Nephron progenitor cell (in vitro differentiated cells): ENCODE data around the gene INPP5A.
"Not testable (repeated sequence)": the region's sequence is repeated elsewhere in the genome, so short reads cannot be mapped to it uniquely, and the experiment has no call there.

Experiments
- DNase-seq: peaks from one replicate; pipeline ENCODE4 v3.0.0; 2021
- H3K27ac Mint-ChIP-seq: 2 replicates; pipeline ENCODE4 v1.8.0; 2021; ENCODE audit warnings: mild to moderate bottlenecking, moderate library complexity, mixed read lengths
- H3K27me3 Mint-ChIP-seq: 2 replicates; pipeline ENCODE4 v1.8.0; 2021; ENCODE audit warnings: mild to moderate bottlenecking, low read depth, mixed read lengths; ENCODE audit not compliant: poor library complexity
- H3K36me3 Mint-ChIP-seq: 2 replicates; pipeline ENCODE4 v1.8.0; 2021; ENCODE audit warnings: low read depth, mixed read lengths
- H3K4me1 Mint-ChIP-seq: 2 replicates; pipeline ENCODE4 v1.8.0; 2021; ENCODE audit warnings: mixed read lengths
- H3K4me3 Mint-ChIP-seq: 2 replicates; pipeline ENCODE4 v1.8.0; 2021; ENCODE audit warnings: mild to moderate bottlenecking, moderate library complexity, mixed read lengths
- H3K9me3 Mint-ChIP-seq: 2 replicates; pipeline ENCODE4 v1.8.0; 2021; ENCODE audit warnings: mild to moderate bottlenecking, moderate library complexity, mixed read lengths
- TF ChIP-seq, protein P1 (sequence below): fragments of 200-600 bp; sonication (generic); IDR thresholded peaks from 2 replicates; pipeline ENCODE4 v1.5.0; 2021; ENCODE audit warnings: antibody characterized with exemption

INPP5A gene

DNA sequence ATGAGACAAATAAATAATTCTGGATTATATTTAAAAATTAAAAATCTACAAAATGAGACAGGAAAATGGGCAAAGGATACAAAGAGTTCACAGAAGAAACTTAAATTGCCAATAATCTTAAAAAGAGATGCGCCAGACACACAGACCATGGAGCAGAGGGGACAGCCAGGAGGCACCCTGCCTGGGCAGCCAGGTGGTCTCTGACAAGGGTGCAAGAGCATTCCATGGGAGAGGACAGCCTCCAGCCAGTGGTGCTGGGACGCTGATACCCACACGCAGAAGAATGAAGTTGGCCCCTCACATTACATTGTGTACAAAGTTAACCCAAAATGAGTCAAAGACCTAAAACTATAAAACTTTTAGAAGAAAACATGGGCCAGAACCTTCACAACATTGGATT lies 142.1 kb downstream of the INPP5A start:
- Mint-ChIP-seq H3K27me3 (peaks cover 4% of the 10 kb centered on the region), H3K4me3 (no peak overlapping the region), H3K36me3 (peaks cover 32% of the 10 kb centered on the region), H3K27ac (no peak overlapping the region), H3K9me3 (peaks cover 22% of the 10 kb centered on the region), H3K4me1 (peaks cover 7% of the 10 kb centered on the region)
- no peak for DNase-seq
- TF ChIP-seq, protein P1, sequence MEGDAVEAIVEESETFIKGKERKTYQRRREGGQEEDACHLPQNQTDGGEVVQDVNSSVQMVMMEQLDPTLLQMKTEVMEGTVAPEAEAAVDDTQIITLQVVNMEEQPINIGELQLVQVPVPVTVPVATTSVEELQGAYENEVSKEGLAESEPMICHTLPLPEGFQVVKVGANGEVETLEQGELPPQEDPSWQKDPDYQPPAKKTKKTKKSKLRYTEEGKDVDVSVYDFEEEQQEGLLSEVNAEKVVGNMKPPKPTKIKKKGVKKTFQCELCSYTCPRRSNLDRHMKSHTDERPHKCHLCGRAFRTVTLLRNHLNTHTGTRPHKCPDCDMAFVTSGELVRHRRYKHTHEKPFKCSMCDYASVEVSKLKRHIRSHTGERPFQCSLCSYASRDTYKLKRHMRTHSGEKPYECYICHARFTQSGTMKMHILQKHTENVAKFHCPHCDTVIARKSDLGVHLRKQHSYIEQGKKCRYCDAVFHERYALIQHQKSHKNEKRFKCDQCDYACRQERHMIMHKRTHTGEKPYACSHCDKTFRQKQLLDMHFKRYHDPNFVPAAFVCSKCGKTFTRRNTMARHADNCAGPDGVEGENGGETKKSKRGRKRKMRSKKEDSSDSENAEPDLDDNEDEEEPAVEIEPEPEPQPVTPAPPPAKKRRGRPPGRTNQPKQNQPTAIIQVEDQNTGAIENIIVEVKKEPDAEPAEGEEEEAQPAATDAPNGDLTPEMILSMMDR = no peak

DNA sequence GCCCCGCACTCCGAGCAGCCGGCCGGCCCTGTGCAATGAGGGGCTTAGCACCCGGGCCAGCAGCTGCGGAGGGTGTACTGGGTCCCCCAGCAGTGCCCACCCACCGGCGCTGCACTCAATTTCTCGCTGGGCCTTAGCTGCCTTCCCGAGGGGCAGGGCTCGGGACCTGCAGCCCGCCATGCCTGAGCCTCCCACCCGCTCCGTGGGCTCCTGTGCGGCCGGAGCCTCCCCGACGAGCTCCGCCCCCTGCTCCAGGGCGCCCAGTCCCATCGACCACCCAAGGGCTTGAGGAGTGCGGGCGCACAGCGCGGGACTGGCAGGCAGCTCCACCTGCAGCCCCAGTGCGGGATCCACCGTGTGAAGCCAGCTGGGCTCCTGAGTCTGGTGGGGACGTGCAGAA lies 143.2 kb downstream of the INPP5A start:
- H3K36me3 Mint-ChIP-seq = peaks cover 32% of the 10 kb centered on the region
- not testable (repeated sequence) for DNase-seq, H3K4me3 Mint-ChIP-seq, H3K27me3 Mint-ChIP-seq, H3K27ac Mint-ChIP-seq
- H3K9me3 Mint-ChIP-seq = peaks cover 22% of the 10 kb centered on the region
- peaks cover 18% of the 10 kb centered on the region for H3K4me1 Mint-ChIP-seq

DNA sequence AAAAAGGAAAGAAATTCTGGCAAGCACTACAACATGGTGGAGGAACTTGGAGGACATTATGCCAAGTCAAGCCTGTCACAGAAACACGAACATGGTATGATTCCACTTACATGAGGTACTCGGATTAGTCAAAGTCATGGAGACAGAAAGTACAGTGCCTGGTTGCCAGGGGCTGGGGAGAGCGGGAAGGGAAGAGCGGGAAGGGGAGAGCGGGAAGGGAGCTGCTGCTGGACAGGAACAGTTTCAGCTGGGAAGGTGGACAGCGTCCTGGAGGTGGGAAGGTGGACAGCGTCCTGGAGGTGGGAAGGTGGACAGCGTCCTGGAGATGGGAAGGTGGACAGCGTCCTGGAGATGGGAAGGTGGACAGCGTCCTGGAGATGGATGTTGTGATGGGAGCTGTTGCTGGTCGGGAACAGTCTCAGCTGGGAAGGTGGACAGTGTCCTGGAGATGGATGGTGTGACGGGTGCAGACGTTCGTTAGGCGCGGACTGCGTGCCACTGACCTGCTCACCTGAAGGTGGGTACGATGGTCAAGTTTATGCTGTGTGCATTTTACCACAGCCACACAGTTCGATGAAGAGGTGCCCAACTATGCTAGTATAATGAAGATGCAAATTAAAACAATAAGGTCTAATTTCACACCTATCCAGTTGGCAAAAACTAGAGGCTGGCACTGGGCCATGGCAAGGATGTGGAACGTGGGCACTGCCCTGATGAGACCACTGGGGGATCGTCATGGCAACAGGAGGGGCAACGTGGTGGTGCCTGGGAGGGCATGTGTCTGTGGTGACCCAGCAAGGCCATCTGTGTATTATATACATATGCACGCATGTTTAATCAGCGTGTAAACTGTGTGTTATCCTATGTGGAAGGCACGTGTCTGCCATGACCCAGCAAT lies 144.5 kb downstream of the INPP5A start:
- peaks cover 18% of the 10 kb centered on the region for H3K4me1 Mint-ChIP-seq
- H3K36me3 Mint-ChIP-seq = peaks cover 32% of the 10 kb centered on the region
- H3K4me3 Mint-ChIP-seq = no peak overlapping the region
- no peak for DNase-seq
- H3K27me3 Mint-ChIP-seq = no peaks in the 10 kb centered on the region
- peaks cover 22% of the 10 kb centered on the region for H3K9me3 Mint-ChIP-seq
- TF ChIP-seq, protein P1 = no peak
- peak overlapping the region; percentile 4 for H3K27ac Mint-ChIP-seq

DNA sequence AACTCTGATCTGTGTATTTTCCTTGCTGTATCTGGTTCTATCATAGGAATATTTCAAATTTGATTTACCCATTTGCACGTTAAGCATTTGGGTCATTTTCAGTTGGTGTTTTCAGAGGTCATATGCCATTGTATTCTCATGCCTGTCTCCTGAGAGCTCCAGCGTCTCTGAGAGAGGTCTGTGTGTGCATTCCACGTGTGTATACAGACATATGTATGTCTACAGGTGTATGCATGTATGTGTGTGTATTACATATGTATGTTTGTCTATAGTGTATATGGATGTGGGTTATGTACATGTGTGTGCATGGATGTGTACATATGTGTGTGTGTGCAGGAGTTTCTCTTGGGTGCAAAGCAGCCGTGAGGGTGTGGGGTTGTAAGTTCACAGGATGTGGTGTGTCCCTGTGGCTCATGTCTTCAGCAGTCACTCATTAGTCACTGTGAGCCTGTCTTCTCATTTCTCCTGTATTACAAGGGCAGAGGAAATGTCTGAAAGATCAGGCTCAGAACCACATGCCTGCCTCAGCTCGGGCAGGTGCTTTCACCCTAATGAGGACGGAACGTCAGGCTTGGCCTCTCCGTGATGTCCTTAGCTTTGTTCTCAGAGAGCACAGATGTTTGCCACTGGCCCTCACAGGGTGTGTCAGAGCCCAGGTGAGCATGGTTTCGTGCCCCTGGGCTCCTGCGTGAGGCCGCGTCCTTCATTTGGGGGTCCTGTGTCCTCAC lies 146.7 kb downstream of the INPP5A start:
- H3K36me3 Mint-ChIP-seq = peaks cover 17% of the 10 kb centered on the region
- H3K4me3 Mint-ChIP-seq = no peak overlapping the region
- DNase-seq = no peak
- H3K27ac Mint-ChIP-seq = no peak overlapping the region
- H3K4me1 Mint-ChIP-seq = peaks cover 23% of the 10 kb centered on the region
- peaks cover 9% of the 10 kb centered on the region for H3K9me3 Mint-ChIP-seq
- TF ChIP-seq, protein P1 = no peak
- no peaks in the 10 kb centered on the region for H3K27me3 Mint-ChIP-seq

DNA sequence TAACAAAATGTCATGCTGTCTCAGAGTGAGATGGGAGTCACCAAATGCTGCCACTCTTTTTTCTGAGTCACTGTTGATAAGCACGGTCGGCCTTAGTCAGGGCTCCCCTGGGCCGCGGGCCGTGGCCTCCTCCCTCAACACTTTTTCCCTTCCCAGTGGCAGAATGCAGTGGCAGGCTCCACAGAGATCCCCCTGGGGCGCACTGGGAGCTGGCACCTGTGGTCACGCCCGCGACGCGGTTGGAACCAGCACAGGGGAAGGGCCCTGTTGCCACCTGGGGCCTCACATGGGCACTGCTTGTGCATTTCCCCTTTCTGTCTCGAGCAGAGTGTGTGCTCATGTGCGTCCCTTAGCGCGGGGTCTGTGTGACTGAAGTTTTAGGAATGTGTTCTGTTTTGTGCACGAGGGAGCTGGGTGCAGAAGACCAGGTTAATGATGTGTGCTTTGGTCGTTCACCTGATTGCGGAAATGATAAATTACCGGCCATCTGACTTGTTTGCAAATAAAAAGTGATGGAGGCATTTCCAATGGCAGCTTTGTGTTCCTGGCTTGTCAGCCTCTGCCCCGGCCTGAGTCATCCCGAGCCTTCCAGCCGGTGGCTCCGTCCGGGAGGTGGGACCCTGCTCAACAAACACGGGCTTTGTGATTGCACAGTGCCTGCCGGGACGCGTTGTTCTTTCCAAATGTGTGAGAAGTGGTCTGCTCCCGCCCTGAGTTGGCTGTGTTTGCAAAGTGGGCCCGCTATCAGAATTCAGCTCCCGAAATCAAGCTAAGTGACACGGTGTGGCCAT lies 147.7 kb downstream of the INPP5A start:
- no peaks in the 10 kb centered on the region for H3K9me3 Mint-ChIP-seq
- no peak overlapping the region for H3K4me3 Mint-ChIP-seq
- H3K27me3 Mint-ChIP-seq = no peaks in the 10 kb centered on the region
- H3K36me3 Mint-ChIP-seq = peaks cover 8% of the 10 kb centered on the region
- H3K4me1 Mint-ChIP-seq = peaks cover 23% of the 10 kb centered on the region
- no peak overlapping the region for H3K27ac Mint-ChIP-seq
- TF ChIP-seq, protein P1 = no peak
- DNase-seq = no peak
